ENCODE measurements around the gene GANC. TPM values are rescaled to one million over a fixed set of nuclear protein-coding genes. Genes with fewer than 3 reads are reported as not detected.

The GANC gene
- total RNA-seq, 1 experiment from 2014 or later: 18.5 TPM

DNA sequence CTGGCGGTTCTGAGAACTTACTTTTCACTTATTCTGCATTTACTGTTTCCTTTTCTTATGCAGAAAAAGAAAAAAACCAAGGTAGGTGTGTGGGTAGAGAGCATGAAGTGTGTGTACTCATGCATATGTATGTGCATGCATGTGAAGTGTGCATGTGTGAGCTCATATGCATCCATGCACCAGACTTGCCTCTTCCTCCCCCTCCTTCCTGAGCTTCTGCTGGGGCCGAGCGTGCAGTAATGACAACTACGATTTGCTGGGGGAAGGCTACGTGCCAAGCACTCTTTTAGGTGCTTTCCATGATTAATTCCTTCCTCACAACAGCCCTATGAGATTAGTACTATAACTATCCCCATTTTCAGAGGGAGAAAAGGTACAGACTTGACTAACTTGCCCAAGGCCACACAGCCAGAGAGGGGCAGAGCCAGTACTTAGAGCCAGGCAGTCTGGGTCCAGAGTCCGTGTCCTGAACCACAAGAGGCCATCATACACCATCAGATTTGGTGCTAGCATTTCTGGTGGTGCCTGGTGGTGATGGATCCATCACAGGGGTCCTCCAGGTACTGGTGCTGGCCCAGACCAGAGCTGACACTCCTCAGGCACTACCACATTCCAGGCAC lies 133.0 kb downstream of the GANC start:
- POLR2A ChIA-PET: no interaction called here
- Mint-ChIP-seq H3K9me3 (no peaks in the 10 kb centered on the region), H3K4me1 (no peaks in the 10 kb centered on the region), H3K4me3 (no peak overlapping the region), H3K27ac (no peak overlapping the region), H3K27me3 (ENCODE audit: low read depth) (no peaks in the 10 kb centered on the region), H3K36me3 (no peaks in the 10 kb centered on the region)
- CTCF ChIA-PET: interaction anchor here (1.7 kb wide), 1 partner anchor 21 kb away, joined by 9 read pairs; no protein-coding TSS in a partner anchor
- ATAC-seq (no peak), DNase-seq (ENCODE audit: low spot score) (no peak)
- TF ChIP-seq FOXJ3 (CRISPR knock-in tag; IDR thresholded peaks at IDR 0.05; ENCODE audit: borderline replicate concordance): no peak
- TF ChIP-seq, protein P1, sequence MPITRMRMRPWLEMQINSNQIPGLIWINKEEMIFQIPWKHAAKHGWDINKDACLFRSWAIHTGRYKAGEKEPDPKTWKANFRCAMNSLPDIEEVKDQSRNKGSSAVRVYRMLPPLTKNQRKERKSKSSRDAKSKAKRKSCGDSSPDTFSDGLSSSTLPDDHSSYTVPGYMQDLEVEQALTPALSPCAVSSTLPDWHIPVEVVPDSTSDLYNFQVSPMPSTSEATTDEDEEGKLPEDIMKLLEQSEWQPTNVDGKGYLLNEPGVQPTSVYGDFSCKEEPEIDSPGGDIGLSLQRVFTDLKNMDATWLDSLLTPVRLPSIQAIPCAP (CRISPR knock-in tag; IDR thresholded peaks at IDR 0.05): no peak
- no peak for TF ChIP-seq ESRRA (CRISPR knock-in tag; IDR thresholded peaks at IDR 0.05; ENCODE audit: borderline replicate concordance)
- TF ChIP-seq RELA (CRISPR knock-in tag; IDR thresholded peaks at IDR 0.05; ENCODE audit: borderline replicate concordance): no peak
- TF ChIP-seq, protein P2, sequence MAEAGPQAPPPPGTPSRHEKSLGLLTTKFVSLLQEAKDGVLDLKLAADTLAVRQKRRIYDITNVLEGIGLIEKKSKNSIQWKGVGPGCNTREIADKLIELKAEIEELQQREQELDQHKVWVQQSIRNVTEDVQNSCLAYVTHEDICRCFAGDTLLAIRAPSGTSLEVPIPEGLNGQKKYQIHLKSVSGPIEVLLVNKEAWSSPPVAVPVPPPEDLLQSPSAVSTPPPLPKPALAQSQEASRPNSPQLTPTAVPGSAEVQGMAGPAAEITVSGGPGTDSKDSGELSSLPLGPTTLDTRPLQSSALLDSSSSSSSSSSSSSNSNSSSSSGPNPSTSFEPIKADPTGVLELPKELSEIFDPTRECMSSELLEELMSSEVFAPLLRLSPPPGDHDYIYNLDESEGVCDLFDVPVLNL (CRISPR knock-in tag; IDR thresholded peaks at IDR 0.05; ENCODE audit: borderline replicate concordance, low read depth): no peak
- no peak for TF ChIP-seq CREM (CRISPR knock-in tag; IDR thresholded peaks at IDR 0.05)
- TF ChIP-seq, protein P3, sequence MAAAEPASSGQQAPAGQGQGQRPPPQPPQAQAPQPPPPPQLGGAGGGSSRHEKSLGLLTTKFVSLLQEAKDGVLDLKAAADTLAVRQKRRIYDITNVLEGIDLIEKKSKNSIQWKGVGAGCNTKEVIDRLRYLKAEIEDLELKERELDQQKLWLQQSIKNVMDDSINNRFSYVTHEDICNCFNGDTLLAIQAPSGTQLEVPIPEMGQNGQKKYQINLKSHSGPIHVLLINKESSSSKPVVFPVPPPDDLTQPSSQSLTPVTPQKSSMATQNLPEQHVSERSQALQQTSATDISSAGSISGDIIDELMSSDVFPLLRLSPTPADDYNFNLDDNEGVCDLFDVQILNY (CRISPR knock-in tag; IDR thresholded peaks at IDR 0.05): no peak
- TF ChIP-seq FOXK1 (CRISPR knock-in tag; IDR thresholded peaks at IDR 0.05): no peak
- no peak for TF ChIP-seq ZBTB21 (CRISPR knock-in tag; IDR thresholded peaks at IDR 0.05; ENCODE audit: borderline replicate concordance)
- TF ChIP-seq, protein P4, sequence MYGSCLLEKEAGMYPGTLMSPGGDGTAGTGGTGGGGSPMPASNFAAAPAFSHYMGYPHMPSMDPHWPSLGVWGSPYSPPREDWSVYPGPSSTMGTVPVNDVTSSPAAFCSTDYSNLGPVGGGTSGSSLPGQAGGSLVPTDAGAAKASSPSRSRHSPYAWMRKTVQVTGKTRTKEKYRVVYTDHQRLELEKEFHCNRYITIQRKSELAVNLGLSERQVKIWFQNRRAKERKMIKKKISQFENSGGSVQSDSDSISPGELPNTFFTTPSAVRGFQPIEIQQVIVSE (CRISPR knock-in tag; IDR thresholded peaks at IDR 0.05; ENCODE audit: borderline replicate concordance): no peak
- TF ChIP-seq EMX1 (CRISPR knock-in tag; IDR thresholded peaks at IDR 0.05): no peak
- TF ChIP-seq, protein P5, sequence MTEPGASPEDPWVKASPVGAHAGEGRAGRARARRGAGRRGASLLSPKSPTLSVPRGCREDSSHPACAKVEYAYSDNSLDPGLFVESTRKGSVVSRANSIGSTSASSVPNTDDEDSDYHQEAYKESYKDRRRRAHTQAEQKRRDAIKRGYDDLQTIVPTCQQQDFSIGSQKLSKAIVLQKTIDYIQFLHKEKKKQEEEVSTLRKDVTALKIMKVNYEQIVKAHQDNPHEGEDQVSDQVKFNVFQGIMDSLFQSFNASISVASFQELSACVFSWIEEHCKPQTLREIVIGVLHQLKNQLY (CRISPR knock-in tag; IDR thresholded peaks at IDR 0.05): no peak
- TF ChIP-seq KAT7 (CRISPR knock-in tag; IDR thresholded peaks at IDR 0.05; ENCODE audit: borderline replicate concordance): no peak

Other genes with a start within 250 kb of the GANC start
- gene PLA2G4D, start 178.6 kb upstream of the GANC start, total RNA-seq (2021): 0.07 to 0.24 TPM (median 0.09 TPM) in 3 replicates
- 0.11 to 0.18 TPM (median 0.16 TPM) in 3 replicates for gene PLA2G4F, start 116.6 kb upstream of the GANC start, total RNA-seq (2021)
- gene VPS39, start 64.9 kb upstream of the GANC start, total RNA-seq (2021): 43.9 to 44.7 TPM (median 44.5 TPM) in 3 replicates
- gene TMEM87A, start 232 bp downstream of the GANC start, total RNA-seq (2021): 28.6 to 32.4 TPM (median 30.5 TPM) in 3 replicates
- gene CAPN3, start 86.3 kb downstream of the GANC start, total RNA-seq (2021): 0.70 to 1.4 TPM (median 1.3 TPM) in 3 replicates
- gene ZNF106, start 217.9 kb downstream of the GANC start, total RNA-seq (2021): 54.5 to 59.4 TPM (median 58.2 TPM) in 3 replicates
- 58.2 to 68.3 TPM (median 63.7 TPM) in 3 replicates for gene SNAP23, start 222.4 kb downstream of the GANC start, total RNA-seq (2021)

Data from WTC11 (cell line).